Activated naive CD8-positive, alpha-beta T cell treated with anti-CD3 and anti-CD28 coated beads, Interleukin-2, amount 10 ng/mL, durations not matched to agents 7 days and 5 days (primary cell): ENCODE results near the gene NUDT9. TPM values are rescaled to one million over a fixed set of nuclear protein-coding genes. Genes with fewer than 3 reads are reported as not detected.
"Not testable (repeated sequence)": the region's sequence is repeated elsewhere in the genome, so short reads cannot be mapped to it uniquely, and the experiment has no call there.

Source experiments
- ATAC-seq: fragments of 150-1000 bp; cut with Tn5 transposase; one replicate; pipeline ENCODE4 v1.10.0; 2021; ENCODE audit warnings: low read depth, moderate library complexity
- POLR2A ChIA-PET: fragments of 350-600 bp; sonication (Branson Sonifier 250); formaldehyde crosslinking; loops from one replicate; lab custom pipeline; 2021; ENCODE audit warnings: antibody characterized with exemption; lab: Charles Lee
- DNase-seq: peaks from one replicate; pipeline ENCODE4 v3.0.0; 2021
- H3K27ac Mint-ChIP-seq: one replicate; pipeline ENCODE4 v1.8.0; 2022; ENCODE audit warnings: mild to moderate bottlenecking, mixed read lengths
- H3K27me3 Mint-ChIP-seq: one replicate; pipeline ENCODE4 v1.8.0; 2022; ENCODE audit warnings: mild to moderate bottlenecking, moderate library complexity, mixed read lengths
- H3K36me3 Mint-ChIP-seq: one replicate; pipeline ENCODE4 v1.8.0; 2021; ENCODE audit warnings: mild to moderate bottlenecking, mixed read lengths
- H3K4me1 Mint-ChIP-seq: one replicate; pipeline ENCODE4 v1.8.0; 2021; ENCODE audit warnings: mixed read lengths
- H3K4me3 Mint-ChIP-seq: one replicate; pipeline ENCODE4 v1.8.0; 2022; ENCODE audit warnings: mild to moderate bottlenecking, moderate library complexity, mixed read lengths
- H3K9me3 Mint-ChIP-seq: one replicate; pipeline ENCODE4 v1.8.0; 2021; ENCODE audit warnings: mixed read lengths
- total RNA-seq, 2 experiments: library from RNA; stranded (reverse); gene quantifications; one replicate each; pipeline ENCODE4 v1.2.3, GENCODE V29; 2021

The NUDT9 gene
- total RNA-seq, 2 experiments from 2014 or later = 10.5 to 13.4 TPM

GRCh38 chr4:87392183-87392582 is 30.2 kb upstream of the NUDT9 start:
- H3K36me3 Mint-ChIP-seq = peaks cover 19% of the 10 kb centered on the region
- DNase-seq (no peak), ATAC-seq (no peak)
- H3K4me1 Mint-ChIP-seq = peaks cover 26% of the 10 kb centered on the region
- peaks cover 6% of the 10 kb centered on the region for H3K27me3 Mint-ChIP-seq
- POLR2A ChIA-PET = interaction anchor here (0.6 to 2.2 kb wide), 4 partner anchors 12 to 226 kb away, joined by 3 to 20 read pairs (median 4); partner anchors contain the start of gene NUDT9
- H3K27ac Mint-ChIP-seq = no peak overlapping the region
- H3K9me3 Mint-ChIP-seq = peaks cover 4% of the 10 kb centered on the region
- no peak overlapping the region for H3K4me3 Mint-ChIP-seq

DNA sequence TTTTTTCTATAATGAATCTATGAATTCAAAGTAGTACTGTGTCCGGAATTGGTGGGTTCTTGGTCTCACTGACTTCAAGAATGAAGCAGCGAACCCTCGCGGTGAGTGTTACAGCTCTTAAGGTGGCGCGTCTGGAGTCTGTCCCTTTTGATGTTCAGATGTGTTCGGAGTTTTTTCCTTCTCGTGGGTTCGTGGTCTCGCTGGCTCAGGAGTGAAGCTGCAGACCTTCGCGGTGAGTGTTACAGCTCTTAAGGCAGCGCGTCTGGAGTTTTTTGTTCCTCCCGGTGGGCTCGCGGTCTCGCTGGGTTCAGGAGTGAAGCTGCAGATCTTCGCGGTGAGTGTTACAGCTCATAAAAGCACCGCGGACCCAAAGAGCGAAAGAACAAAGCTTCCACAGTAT is 27.3 kb upstream of the NUDT9 start:
- H3K27me3 Mint-ChIP-seq, H3K9me3 Mint-ChIP-seq, DNase-seq, ATAC-seq, H3K36me3 Mint-ChIP-seq, POLR2A ChIA-PET, H3K4me1 Mint-ChIP-seq: not testable (repeated sequence)
- H3K27ac Mint-ChIP-seq = peak overlapping the region; percentile 78
- H3K4me3 Mint-ChIP-seq = peak overlapping the region; percentile 78

- DNase-seq, ATAC-seq, POLR2A ChIA-PET: not testable (repeated sequence)
These were observed 26.5 kb upstream of the NUDT9 start for GRCh38 chr4:87395851-87396250.

DNA sequence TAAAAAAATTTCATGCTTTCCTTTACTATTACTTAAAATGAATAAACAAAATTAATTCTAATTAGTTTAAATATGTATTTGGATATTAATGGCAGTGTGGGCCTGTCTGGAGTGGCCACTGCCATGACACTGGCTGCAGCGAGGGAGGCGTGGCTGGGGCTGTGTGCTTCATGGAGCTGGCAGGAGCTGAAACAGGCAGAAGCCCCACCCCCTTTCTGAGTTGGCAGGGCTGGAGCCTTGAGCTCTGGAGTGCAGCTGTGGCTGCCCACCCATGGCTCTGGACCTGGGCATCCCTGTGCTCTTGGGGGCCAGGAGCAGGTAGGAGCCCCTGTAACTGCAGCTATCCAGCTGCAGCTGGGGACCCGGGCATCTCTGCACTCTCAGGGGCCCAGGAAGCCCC is 23.2 kb upstream of the NUDT9 start:
- ATAC-seq (no peak), DNase-seq (no peak)
- H3K4me1 Mint-ChIP-seq = peaks cover 2% of the 10 kb centered on the region
- POLR2A ChIA-PET = no interaction called here
- no peak overlapping the region for H3K4me3 Mint-ChIP-seq
- no peaks in the 10 kb centered on the region for H3K9me3 Mint-ChIP-seq
- H3K27ac Mint-ChIP-seq = no peak overlapping the region
- no peaks in the 10 kb centered on the region for H3K36me3 Mint-ChIP-seq
- peaks cover 3% of the 10 kb centered on the region for H3K27me3 Mint-ChIP-seq

More at GRCh38 chr4:87395851-87396250, 26.5 kb upstream of the NUDT9 start:
- not testable (repeated sequence) for H3K4me1 Mint-ChIP-seq, H3K4me3 Mint-ChIP-seq, H3K27ac Mint-ChIP-seq, H3K9me3 Mint-ChIP-seq, H3K27me3 Mint-ChIP-seq, H3K36me3 Mint-ChIP-seq

DNA sequence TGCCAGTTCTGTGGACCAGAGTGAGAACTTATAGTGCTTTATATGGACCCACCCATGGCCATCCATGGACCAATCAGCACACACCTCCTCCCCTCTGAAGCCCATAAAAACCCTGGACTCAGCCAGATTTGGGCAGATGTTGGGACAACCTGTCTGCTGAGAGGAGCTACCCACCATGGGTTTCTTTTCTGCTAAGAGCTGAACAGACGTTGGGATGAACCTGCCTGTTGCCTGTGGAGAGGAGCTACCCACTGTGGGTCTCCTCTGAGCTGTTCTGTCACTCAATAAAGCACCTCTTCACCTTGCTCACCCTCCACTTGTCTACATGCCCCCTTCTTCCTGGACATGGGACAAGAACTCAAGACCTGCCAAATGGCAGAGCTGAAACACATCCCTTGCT is 22.4 kb upstream of the NUDT9 start:
- Mint-ChIP-seq H3K9me3 (no peaks in the 10 kb centered on the region), H3K4me1 (peaks cover 2% of the 10 kb centered on the region), H3K4me3 (no peak overlapping the region), H3K27ac (no peak overlapping the region), H3K36me3 (no peaks in the 10 kb centered on the region), H3K27me3 (peaks cover 3% of the 10 kb centered on the region)
- POLR2A ChIA-PET = interaction anchor here (0.6 to 1.3 kb wide), 2 partner anchors 9 to 24 kb away, joined by 4 to 11 read pairs; partner anchors contain the start of gene HSD17B11
- DNase-seq (no peak), ATAC-seq (no peak)

DNA sequence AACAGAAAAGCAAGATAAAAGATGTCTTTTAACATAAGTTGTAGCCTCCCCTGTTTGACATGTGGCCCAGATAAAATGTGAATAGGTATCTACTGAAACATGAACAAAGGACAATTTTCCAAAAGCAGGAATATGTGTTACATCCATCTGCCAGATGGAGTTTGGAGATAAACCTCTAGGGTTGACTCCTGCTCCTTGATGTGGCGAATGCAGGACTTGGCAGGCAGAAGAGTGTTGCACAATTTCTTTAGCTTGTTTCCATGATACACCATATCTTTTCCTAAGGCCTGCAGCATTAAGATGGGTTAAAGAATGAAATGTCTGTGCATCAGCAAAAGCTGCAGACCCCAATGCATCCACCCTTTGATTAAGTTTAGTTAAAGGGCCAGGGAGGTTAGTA is 18.6 kb upstream of the NUDT9 start:
- not testable (repeated sequence) for H3K4me3 Mint-ChIP-seq, H3K9me3 Mint-ChIP-seq, ATAC-seq, H3K27ac Mint-ChIP-seq, H3K36me3 Mint-ChIP-seq, DNase-seq, H3K27me3 Mint-ChIP-seq
- peaks cover 11% of the 10 kb centered on the region for H3K4me1 Mint-ChIP-seq
- POLR2A ChIA-PET = interaction anchor here (1.4 kb wide), 1 partner anchor 12 kb away, joined by 3 read pairs; the partner anchor contains the start of gene HSD17B11

DNA sequence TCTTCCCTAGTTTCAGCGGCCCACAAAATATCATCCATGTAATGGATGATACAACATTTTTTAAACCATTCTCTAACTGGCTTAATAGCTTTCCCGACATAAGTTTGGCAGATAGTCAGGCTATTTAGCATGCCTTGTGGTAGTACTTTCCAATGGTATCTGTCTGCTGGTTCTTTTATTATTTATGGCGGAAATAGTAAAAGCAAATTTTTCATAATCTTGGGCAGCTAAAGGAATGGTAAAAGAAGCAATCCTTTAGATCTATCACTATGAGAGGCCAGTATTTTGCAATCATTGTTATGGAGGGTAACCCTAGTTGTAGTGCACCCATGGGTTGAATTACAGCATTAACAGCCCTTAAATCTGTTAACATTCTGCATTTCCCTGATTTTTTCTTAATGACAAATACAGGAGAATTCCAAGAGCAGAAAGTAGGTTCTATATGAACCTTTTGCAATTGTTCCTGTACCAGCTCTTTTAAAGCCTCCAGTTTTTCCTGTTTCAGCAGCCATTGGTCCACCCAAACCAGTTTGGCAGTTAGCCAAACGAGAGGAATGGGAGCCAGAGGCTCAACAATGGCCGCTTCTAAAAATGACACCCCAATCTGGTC is 17.1 kb upstream of the NUDT9 start:
- DNase-seq = no peak
- POLR2A ChIA-PET = interaction anchor here (2.8 kb wide), 1 partner anchor 18 kb away, joined by 8 read pairs; the partner anchor contains the start of gene NUDT9
- H3K36me3 Mint-ChIP-seq = peaks cover 2% of the 10 kb centered on the region
- H3K4me3 Mint-ChIP-seq = no peak overlapping the region
- peaks cover 9% of the 10 kb centered on the region for H3K27me3 Mint-ChIP-seq
- peaks cover 11% of the 10 kb centered on the region for H3K4me1 Mint-ChIP-seq
- no peak for ATAC-seq
- no peak overlapping the region for H3K27ac Mint-ChIP-seq
- H3K9me3 Mint-ChIP-seq = no peaks in the 10 kb centered on the region

GRCh38 chr4:87406462-87406861 is 15.9 kb upstream of the NUDT9 start:
- DNase-seq = no peak
- Mint-ChIP-seq H3K9me3 (no peaks in the 10 kb centered on the region), H3K4me1 (peaks cover 12% of the 10 kb centered on the region), H3K27ac (peak overlapping the region; percentile 62), H3K4me3 (peak overlapping the region; percentile 55), H3K27me3 (peaks cover 11% of the 10 kb centered on the region), H3K36me3 (peaks cover 2% of the 10 kb centered on the region)
- POLR2A ChIA-PET = interaction anchor here (2.2 to 2.8 kb wide), 2 partner anchors 16 to 17 kb away, joined by 8 to 9 read pairs; partner anchors contain the start of genes HSD17B11 and NUDT9
- peak; percentile 68 for ATAC-seq

- H3K4me3 Mint-ChIP-seq = peak overlapping the region; percentile 55
- not testable (repeated sequence) for H3K36me3 Mint-ChIP-seq, ATAC-seq, H3K9me3 Mint-ChIP-seq, DNase-seq
- peak overlapping the region; percentile 62 for H3K27ac Mint-ChIP-seq
- POLR2A ChIA-PET = interaction anchor here (2.2 to 2.8 kb wide), 2 partner anchors 16 kb away, joined by 8 to 9 read pairs; partner anchors contain the start of genes HSD17B11 and NUDT9
- peaks cover 12% of the 10 kb centered on the region for H3K4me1 Mint-ChIP-seq
- H3K27me3 Mint-ChIP-seq = peaks cover 11% of the 10 kb centered on the region
These were observed 15.5 kb upstream of the NUDT9 start for GRCh38 chr4:87406902-87407301.

- Mint-ChIP-seq H3K4me1 (peaks cover 12% of the 10 kb centered on the region), H3K27ac (no peak overlapping the region), H3K36me3 (peaks cover 2% of the 10 kb centered on the region), H3K4me3 (no peak overlapping the region), H3K27me3 (peaks cover 14% of the 10 kb centered on the region), H3K9me3 (peaks cover 4% of the 10 kb centered on the region)
- POLR2A ChIA-PET = no interaction called here
- DNase-seq (no peak), ATAC-seq (no peak)
These were observed 12.9 kb upstream of the NUDT9 start for GRCh38 chr4:87409420-87409939.

DNA sequence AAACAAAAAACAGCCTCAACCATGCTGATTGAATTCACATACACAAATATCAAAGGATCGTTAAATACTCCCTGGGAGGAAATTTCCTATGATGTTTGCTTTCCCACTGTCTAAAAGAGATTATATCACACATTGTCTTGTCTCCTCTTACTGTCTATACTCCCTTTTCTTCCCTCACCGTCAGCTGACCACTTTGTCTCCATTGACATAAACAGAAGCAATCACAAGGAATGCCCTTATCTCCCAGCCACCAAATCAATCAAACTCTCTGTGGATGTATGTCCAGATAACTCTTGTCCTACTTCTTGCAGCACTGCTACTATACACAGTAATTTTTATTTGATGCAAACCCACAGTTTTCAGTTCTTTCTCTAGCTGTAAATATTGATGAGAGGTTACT is 12.2 kb upstream of the NUDT9 start:
- H3K4me1 Mint-ChIP-seq = peaks cover 12% of the 10 kb centered on the region
- H3K27me3 Mint-ChIP-seq = peaks cover 14% of the 10 kb centered on the region
- peaks cover 4% of the 10 kb centered on the region for H3K9me3 Mint-ChIP-seq
- peaks cover 2% of the 10 kb centered on the region for H3K36me3 Mint-ChIP-seq
- POLR2A ChIA-PET = interaction anchor here (0.6 kb wide), 1 partner anchor 14 kb away, joined by 7 read pairs; no protein-coding TSS in a partner anchor
- DNase-seq = no peak
- ATAC-seq = no peak
- H3K27ac Mint-ChIP-seq = no peak overlapping the region
- H3K4me3 Mint-ChIP-seq = no peak overlapping the region

GRCh38 chr4:87410679-87411078 is 11.7 kb upstream of the NUDT9 start:
- Mint-ChIP-seq H3K9me3 (peaks cover 4% of the 10 kb centered on the region), H3K27ac (no peak overlapping the region), H3K36me3 (peaks cover 2% of the 10 kb centered on the region), H3K4me3 (no peak overlapping the region), H3K4me1 (peaks cover 12% of the 10 kb centered on the region), H3K27me3 (peaks cover 14% of the 10 kb centered on the region)
- POLR2A ChIA-PET = no interaction called here
- DNase-seq = no peak
- no peak for ATAC-seq

GRCh38 chr4:87414816-87415215 is 7.6 kb upstream of the NUDT9 start:
- POLR2A ChIA-PET = interaction anchor here (0.7 kb wide), 1 partner anchor 19 kb away, joined by 4 read pairs; no protein-coding TSS in a partner anchor
- H3K9me3 Mint-ChIP-seq = peaks cover 4% of the 10 kb centered on the region
- peaks cover 1% of the 10 kb centered on the region for H3K4me1 Mint-ChIP-seq
- peaks cover 2% of the 10 kb centered on the region for H3K36me3 Mint-ChIP-seq
- ATAC-seq (no peak), DNase-seq (no peak)
- H3K27ac Mint-ChIP-seq = no peak overlapping the region
- H3K27me3 Mint-ChIP-seq = peaks cover 8% of the 10 kb centered on the region
- H3K4me3 Mint-ChIP-seq = no peak overlapping the region

DNA sequence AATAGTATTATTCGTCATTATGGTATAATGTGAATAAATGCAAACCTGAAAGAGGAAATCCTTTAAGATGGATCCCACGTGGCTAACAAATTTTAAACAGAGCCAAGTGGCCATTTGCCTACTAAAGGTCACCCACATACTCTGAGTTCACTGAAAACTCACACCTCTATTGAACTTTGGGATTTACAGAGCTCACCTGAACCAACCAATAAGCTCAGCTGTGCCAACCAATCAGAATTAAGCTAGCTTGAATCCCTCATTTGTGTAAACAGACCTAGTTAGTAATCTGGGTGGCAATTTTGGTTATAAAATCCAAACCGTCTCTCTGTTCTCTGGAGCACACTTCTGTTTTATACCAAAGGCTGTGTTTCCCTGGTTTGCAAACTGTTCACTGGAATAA is 5.4 kb upstream of the NUDT9 start:
- no peak overlapping the region for H3K4me3 Mint-ChIP-seq
- no peaks in the 10 kb centered on the region for H3K36me3 Mint-ChIP-seq
- H3K4me1 Mint-ChIP-seq = peaks cover 4% of the 10 kb centered on the region
- H3K9me3 Mint-ChIP-seq = peaks cover 4% of the 10 kb centered on the region
- POLR2A ChIA-PET = no interaction called here
- no peak overlapping the region for H3K27ac Mint-ChIP-seq
- H3K27me3 Mint-ChIP-seq = peaks cover 5% of the 10 kb centered on the region
- no peak for DNase-seq
- no peak for ATAC-seq
